Kidney (tissue), 14 donors: ENCODE data around the gene KCNT2. TPM values are rescaled to one million over a fixed set of nuclear protein-coding genes. Genes with fewer than 3 reads are reported as not detected.

Experiments used
- DNase-seq, 5 donors: peaks; one replicate each; pipeline ENCODE4 v3.0.0-alpha.2; 2013 to 2020
- FAIRE-seq: peaks from 2 replicates; lab custom pipeline; 2012; peaks lifted over from hg19 to GRCh38; lab: Jason Lieb, UNC
- H3K27ac ChIP-seq, 2 donors: one replicate each; pipeline ENCODE4 v1.7.0; 2013; ENCODE audit warnings: low read depth in 2 of 2, low read length in 2 of 2, inconsistent platforms in 1 of 2
- H3K27me3 ChIP-seq: one replicate; pipeline ENCODE4 v1.7.1; 2013; ENCODE audit warnings: low read length, inconsistent platforms; ENCODE audit not compliant: control insufficient read depth, insufficient read depth
- H3K36me3 ChIP-seq, 3 donors: one replicate each; pipeline versions ENCODE4 v1.7.0 to v1.7.1; 2013; ENCODE audit warnings: low read length in 3 of 3, control low read depth in 1 of 3, inconsistent platforms in 1 of 3; ENCODE audit not compliant: insufficient read depth in 3 of 3, control insufficient read depth in 2 of 3
- H3K4me1 ChIP-seq, 3 donors: one replicate each; pipeline versions ENCODE4 v1.7.0 to v1.7.1; 2013; ENCODE audit warnings: low read length in 3 of 3, inconsistent platforms in 1 of 3, low read depth in 1 of 3; ENCODE audit not compliant: control insufficient read depth in 2 of 3, insufficient read depth in 2 of 3
- H3K4me3 ChIP-seq, 3 donors: one replicate each; pipeline versions ENCODE4 v1.7.0 to v1.8.1; 2013; ENCODE audit warnings: low read length in 3 of 3, control low read depth in 1 of 3, inconsistent platforms in 1 of 3
- H3K9ac ChIP-seq, 3 donors: one replicate each; pipeline versions ENCODE4 v1.7.0 to v1.7.1; 2013; ENCODE audit warnings: low read length in 3 of 3, control low read depth in 1 of 3, inconsistent platforms in 1 of 3
- H3K9me3 ChIP-seq, 3 donors: one replicate each; pipeline versions ENCODE4 v1.7.0 to v1.7.1; 2013; ENCODE audit warnings: low read length in 3 of 3, control low read depth in 1 of 3, inconsistent platforms in 1 of 3; ENCODE audit not compliant: control insufficient read depth in 2 of 3, insufficient read depth in 1 of 3
- CTCF ChIP-seq: IDR thresholded peaks from 3 replicates; pipeline ENCODE4 v1.5.1; 2012; ENCODE audit warnings: mild to moderate bottlenecking, moderate library complexity, borderline replicate concordance; ENCODE audit not compliant: insufficient read depth; ENCODE audit errors: extremely low read depth
- intact Hi-C: fragments of 100-400 bp; cut with DNase I; formaldehyde crosslinking; loops from one replicate; pipeline ENCODE4 v1.11.1; 2022
- polyA plus RNA-seq: library from polyadenylated mRNA; stranded (reverse); fragments of 350-450 nt; fragmentation: Illumina TruSeq; extraction: RNeasy Lipid Tissue Mini Kit (QIAGEN cat#74804); gene quantifications from one replicate; pipeline ENCODE4 v1.2.3, GENCODE V29; 2014; ENCODE audit warnings: low read depth, low replicate concordance; ENCODE audit not compliant: insufficient read depth
- total RNA-seq: library from RNA; stranded (reverse); fragmentation: NEBNext Ultra II Directional; extraction: Animal tissue kit (Norgen Biotek cat#: 25700); gene quantifications from one replicate; pipeline ENCODE4 v1.2.1, GENCODE V29; 2021
- donor health status: control.
- donor health status: control.
- donor health status: control.
- donor health status: control.
- donor health status: control.
- donor health status: DM: yes; HTN: yes; CAD: no.
- donor health status: Normal renal cell carcinoma (clear cell type).

Gene KCNT2
- total and polyA plus RNA-seq, 2 donors from 2014 or later: 0.39 to 6.3 TPM

GRCh38 chr1:196603651-196604050, 4.6 kb downstream of the KCNT2 start:
- no peaks in the 10 kb centered on the region for H3K9me3 ChIP-seq
- peak; percentile 11 for FAIRE-seq
- intact Hi-C loops: no loop called here
- no peak overlapping the region for H3K4me3 ChIP-seq
- H3K27me3 ChIP-seq: no peaks in the 10 kb centered on the region
- no peaks in the 10 kb centered on the region for H3K36me3 ChIP-seq
- no peak overlapping the region for H3K9ac ChIP-seq
- H3K4me1 ChIP-seq: no peaks in the 10 kb centered on the region
- DNase-seq: no peak
- no peak overlapping the region for H3K27ac ChIP-seq
- TF ChIP-seq CTCF: no peak

DNA sequence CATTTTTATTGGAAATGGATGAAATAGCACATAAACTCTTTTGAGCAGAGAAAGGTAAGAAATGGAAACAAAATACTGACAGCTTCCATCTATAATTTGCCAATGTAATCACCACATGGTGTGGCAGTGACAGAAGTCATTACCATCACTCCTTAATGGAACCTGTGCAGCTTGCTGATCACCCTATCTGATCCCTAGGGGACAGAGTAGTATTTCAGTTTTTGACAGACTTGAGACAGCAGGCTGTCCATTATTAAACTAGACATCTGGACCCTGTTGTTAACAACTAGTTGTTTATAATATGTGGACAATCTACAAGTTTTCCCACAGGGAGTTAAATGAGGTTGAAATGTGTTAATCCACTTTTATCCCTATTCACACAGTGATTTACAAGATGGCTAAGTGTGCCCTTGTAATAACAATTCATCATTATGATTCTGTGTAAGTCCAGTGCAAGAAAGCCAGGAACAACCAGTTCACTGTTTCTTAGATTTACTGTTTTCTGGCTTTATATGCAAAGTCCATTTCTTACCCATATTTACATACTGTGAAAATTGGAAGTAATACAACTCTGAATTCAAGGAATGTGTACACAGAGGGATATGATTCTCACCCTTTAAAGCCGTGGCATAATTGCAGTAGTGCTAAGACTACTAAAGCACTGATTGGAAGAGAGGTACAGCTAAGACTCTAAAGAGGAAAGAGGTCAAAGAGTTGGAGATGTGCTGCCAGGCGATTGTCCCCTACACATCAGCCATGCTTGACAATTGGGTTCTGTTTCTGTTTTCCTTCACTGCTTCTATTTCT, 9.1 kb downstream of the KCNT2 start:
- intact Hi-C loops: no loop called here
- Histone ChIP-seq H3K27me3 (no peaks in the 10 kb centered on the region), H3K36me3 (no peaks in the 10 kb centered on the region), H3K9me3 (no peaks in the 10 kb centered on the region), H3K9ac (no peak overlapping the region), H3K27ac (no peak overlapping the region), H3K4me3 (no peak overlapping the region), H3K4me1 (no peaks in the 10 kb centered on the region)
- FAIRE-seq (no peak), DNase-seq (peak in 2 of 5 donors; percentile 6 to 24)
- no peak for TF ChIP-seq CTCF

DNA sequence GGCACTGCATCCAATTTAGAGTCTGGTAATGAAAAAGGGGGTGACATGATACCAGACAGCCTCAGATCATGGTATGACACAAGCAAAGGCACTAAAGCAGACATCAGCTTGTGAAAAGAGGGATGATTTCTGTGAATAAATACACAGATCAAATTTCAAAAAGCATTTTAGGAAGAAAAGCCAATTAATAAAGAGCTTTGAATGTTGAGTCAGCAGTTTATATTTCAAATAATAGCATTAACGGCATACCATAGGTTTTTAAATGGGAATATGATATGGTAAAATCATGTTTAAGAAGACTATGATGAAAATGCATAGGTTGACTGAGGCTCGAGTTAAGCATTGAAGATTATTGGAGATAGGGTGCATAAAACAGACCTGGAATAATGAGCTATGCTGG, 13.5 kb downstream of the KCNT2 start:
- H3K27ac ChIP-seq: no peak overlapping the region
- no peaks in the 10 kb centered on the region for H3K27me3 ChIP-seq
- H3K9ac ChIP-seq: no peak overlapping the region
- H3K36me3 ChIP-seq: no peaks in the 10 kb centered on the region
- TF ChIP-seq CTCF: no peak
- no peaks in the 10 kb centered on the region for H3K4me1 ChIP-seq
- no peak overlapping the region for H3K4me3 ChIP-seq
- H3K9me3 ChIP-seq: no peaks in the 10 kb centered on the region
- no peak for FAIRE-seq
- intact Hi-C loops: no loop called here
- no peak for DNase-seq
